Esophagus muscularis mucosa (tissue), 4 donors: Measurements from ENCODE around the gene BDKRB1. TPM values are rescaled to one million over a fixed set of nuclear protein-coding genes. Genes with fewer than 3 reads are reported as not detected.

Source experiments
- DNase-seq: peaks from one replicate; pipeline ENCODE4 v3.0.0-alpha.2; 2017; ENCODE audit errors: extremely low spot score
- H3K27ac ChIP-seq, 4 donors: fragments of 200-600 bp; sonication (generic); replicated peaks in 1 of 4; 1 replicate in 3 of 4; 2 replicates in 1 of 4; pipeline ENCODE4 v1.5.1; 2016 to 2019; ENCODE audit warnings: mild to moderate bottlenecking in 1 of 4
- H3K27me3 ChIP-seq, 4 donors: fragments of 200-600 bp; sonication (generic); one replicate each; pipeline versions ENCODE4 v1.5.1 to v1.6.0; 2016 to 2019
- H3K36me3 ChIP-seq, 4 donors: fragments of 200-600 bp; sonication (generic); one replicate each; pipeline ENCODE4 v1.5.1; 2016 to 2019
- H3K4me1 ChIP-seq, 4 donors: fragments of 200-600 bp; sonication (generic); one replicate each; pipeline ENCODE4 v1.5.1; 2016 to 2019
- H3K4me3 ChIP-seq, 4 donors: fragments of 200-600 bp; sonication (generic); 1 replicate in 2 of 4; 2 replicates in 2 of 4; pipeline ENCODE4 v1.5.1; 2016 to 2019; ENCODE audit warnings: mild to moderate bottlenecking in 4 of 4, moderate library complexity in 1 of 4
- H3K9me3 ChIP-seq, 4 donors: fragments of 200-600 bp; sonication (generic); 1 replicate in 3 of 4; 2 replicates in 1 of 4; pipeline ENCODE4 v1.5.1; 2016 to 2019
- EP300 ChIP-seq: sonication (generic); formaldehyde crosslinking; IDR thresholded peaks from one replicate; pipeline ENCODE4 v1.6.1; 2017; ENCODE audit warnings: antibody characterized with exemption
- POLR2A ChIP-seq: fragments of 450-650 bp; IDR thresholded peaks from one replicate; pipeline ENCODE4 v1.6.1; 2017; ENCODE audit warnings: antibody characterized with exemption, moderate library complexity, mild to moderate bottlenecking, low read depth
- POLR2AphosphoS5 ChIP-seq, 2 donors: sonication (generic); formaldehyde crosslinking; IDR thresholded peaks; one replicate each; pipeline ENCODE4 v1.6.1; 2017; ENCODE audit warnings: antibody characterized with exemption in 2 of 2
- WGBS: methylation state at CpG from one replicate; pipeline ENCODE4 v1.1.5; 2018; 5-methylcytosine and 5-hydroxymethylcytosine counted together
- intact Hi-C: fragments of 100-400 bp; cut with DNase I; formaldehyde crosslinking; loops from one replicate; pipeline ENCODE4 v1.15.1; 2023
- total RNA-seq, 4 donors: library from RNA; depleted of rRNA; stranded (reverse); fragments of >200 nt; gene quantifications; one replicate each; pipeline versions ENCODE4 v1.1.0 to v1.2.1, GENCODE V29; 2016
- TF ChIP-seq, protein P1 (sequence below), 3 experiments: fragments of 200-600 bp in 2 of 3; fragments of 450-650 bp in 1 of 3; sonication (generic) in 2 of 3; IDR thresholded peaks; one replicate each; pipeline ENCODE4 v1.5.1; 2017 to 2019; ENCODE audit warnings: antibody characterized with exemption in 3 of 3, mild to moderate bottlenecking in 2 of 3, moderate library complexity in 1 of 3

Gene BDKRB1
- total RNA-seq, 4 donors from 2014 or later, result 0.39 to 7.0 (median 1.4) TPM

DNA sequence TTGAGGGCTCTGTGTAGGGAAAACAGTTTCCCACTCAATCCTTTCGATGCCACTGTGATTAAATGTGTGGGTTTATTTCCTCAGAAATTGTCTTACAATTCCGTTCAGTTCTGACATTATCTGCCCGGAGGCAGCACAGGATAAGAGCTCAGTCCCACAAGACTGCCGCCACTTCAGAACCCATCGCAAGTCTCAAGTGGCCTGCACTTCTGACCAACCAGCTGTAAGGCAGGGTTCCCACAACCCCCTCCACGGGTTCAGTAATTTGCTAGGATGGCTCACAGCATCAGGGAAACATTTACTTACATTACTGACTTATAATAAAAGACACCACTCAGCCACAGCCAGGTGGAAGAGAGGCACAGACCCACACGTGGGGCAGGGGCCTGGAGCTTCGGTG is 34.2 kb upstream of the BDKRB1 start:
- no peak for DNase-seq
- WGBS, result 82% methylated on average over 7 of the region's 8 CpGs
- Histone ChIP-seq H3K9me3 (no peaks in the 10 kb centered on the region), H3K4me3 (no peak overlapping the region), H3K27ac (no peak overlapping the region), H3K36me3 (no peaks in the 10 kb centered on the region), H3K27me3 (no peaks in the 10 kb centered on the region), H3K4me1 (peaks cover 0 to 29% (median 19%) of the 10 kb centered on the region in 4 donors)
- TF ChIP-seq POLR2AphosphoS5 (IDR thresholded peaks at IDR 0.05) (no peak), EP300 (no peak)
- intact Hi-C loops, result no loop called here

DNA sequence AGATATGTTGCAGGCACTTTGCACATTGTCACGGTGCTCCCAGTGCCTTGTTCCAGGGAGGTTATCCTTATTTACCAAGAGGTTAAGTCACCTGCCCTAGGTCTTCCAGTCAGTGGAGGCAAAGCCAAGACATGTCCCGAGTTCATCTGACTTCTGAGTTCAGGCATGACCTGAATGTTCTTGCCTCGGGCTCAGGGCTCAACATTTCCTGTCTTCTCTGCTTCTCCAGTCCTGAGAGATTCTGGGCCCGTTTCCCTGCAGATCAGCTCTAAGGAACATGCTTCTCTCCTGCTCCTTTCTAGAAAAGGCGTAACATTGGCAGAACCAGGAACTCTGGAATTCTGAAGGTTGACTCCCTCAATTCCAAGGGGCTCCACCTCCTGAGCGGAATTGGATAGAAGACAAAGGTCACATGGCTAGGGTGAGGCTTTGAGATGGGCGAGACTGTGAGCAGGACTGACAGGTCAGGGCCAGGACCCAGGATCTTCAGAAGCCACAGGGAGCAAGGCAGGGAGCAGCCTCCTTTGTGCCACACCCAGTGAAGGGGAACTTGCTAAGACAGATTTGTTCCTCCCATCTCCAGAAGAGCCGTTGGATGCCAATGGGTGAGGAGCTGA is 31.4 kb upstream of the BDKRB1 start:
- intact Hi-C loops, result no loop called here
- WGBS, result 57% methylated on average over 8 of the region's 8 CpGs
- Histone ChIP-seq H3K36me3 (no peaks in the 10 kb centered on the region), H3K9me3 (peaks cover 0 to 10% (median 3%) of the 10 kb centered on the region in 4 donors), H3K27me3 (no peaks in the 10 kb centered on the region), H3K27ac (peak overlapping the region; percentile 23 to 65 (median 42)), H3K4me1 (peaks cover 0 to 22% (median 19%) of the 10 kb centered on the region in 4 donors), H3K4me3 (no peak overlapping the region)
- TF ChIP-seq POLR2AphosphoS5 (IDR thresholded peaks at IDR 0.05) (peak in 1 of 2 donors; percentile 35), POLR2A (no peak)
- TF ChIP-seq, protein P1, sequence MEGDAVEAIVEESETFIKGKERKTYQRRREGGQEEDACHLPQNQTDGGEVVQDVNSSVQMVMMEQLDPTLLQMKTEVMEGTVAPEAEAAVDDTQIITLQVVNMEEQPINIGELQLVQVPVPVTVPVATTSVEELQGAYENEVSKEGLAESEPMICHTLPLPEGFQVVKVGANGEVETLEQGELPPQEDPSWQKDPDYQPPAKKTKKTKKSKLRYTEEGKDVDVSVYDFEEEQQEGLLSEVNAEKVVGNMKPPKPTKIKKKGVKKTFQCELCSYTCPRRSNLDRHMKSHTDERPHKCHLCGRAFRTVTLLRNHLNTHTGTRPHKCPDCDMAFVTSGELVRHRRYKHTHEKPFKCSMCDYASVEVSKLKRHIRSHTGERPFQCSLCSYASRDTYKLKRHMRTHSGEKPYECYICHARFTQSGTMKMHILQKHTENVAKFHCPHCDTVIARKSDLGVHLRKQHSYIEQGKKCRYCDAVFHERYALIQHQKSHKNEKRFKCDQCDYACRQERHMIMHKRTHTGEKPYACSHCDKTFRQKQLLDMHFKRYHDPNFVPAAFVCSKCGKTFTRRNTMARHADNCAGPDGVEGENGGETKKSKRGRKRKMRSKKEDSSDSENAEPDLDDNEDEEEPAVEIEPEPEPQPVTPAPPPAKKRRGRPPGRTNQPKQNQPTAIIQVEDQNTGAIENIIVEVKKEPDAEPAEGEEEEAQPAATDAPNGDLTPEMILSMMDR (IDR thresholded peaks at IDR 0.05), result no peak
- no peak for DNase-seq

DNA sequence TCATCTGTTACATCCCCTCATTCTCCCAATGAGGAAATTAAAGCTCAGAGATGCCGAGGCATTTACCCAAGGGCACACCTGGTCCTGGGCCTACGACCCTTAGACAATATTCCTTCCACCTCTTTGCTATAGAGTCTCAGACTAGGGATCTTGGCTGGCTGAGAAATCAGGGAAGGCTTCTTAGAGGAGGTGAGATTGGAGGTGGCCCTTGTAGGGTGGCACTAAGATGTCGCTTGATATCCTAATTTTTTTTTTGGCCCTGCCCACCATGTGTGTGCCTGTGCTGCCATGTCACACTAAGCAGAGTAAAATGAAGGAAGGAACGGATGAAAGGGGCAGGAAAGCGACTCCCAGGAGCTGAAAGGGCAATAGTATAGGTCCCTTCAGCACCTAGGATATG is 30.8 kb upstream of the BDKRB1 start:
- peaks cover 0 to 22% (median 19%) of the 10 kb centered on the region in 4 donors for H3K4me1 ChIP-seq
- H3K9me3 ChIP-seq, result peaks cover 0 to 10% (median 3%) of the 10 kb centered on the region in 4 donors
- intact Hi-C loops, result no loop called here
- no peaks in the 10 kb centered on the region for H3K36me3 ChIP-seq
- H3K27me3 ChIP-seq, result no peaks in the 10 kb centered on the region
- 98% methylated on average over 5 of the region's 5 CpGs for WGBS
- DNase-seq, result no peak
- H3K27ac ChIP-seq, result peak overlapping the region; percentile 35 to 65 (median 42)
- TF ChIP-seq POLR2AphosphoS5 (IDR thresholded peaks at IDR 0.05) (no peak), POLR2A (no peak)
- TF ChIP-seq, protein P1 (IDR thresholded peaks at IDR 0.05), result no peak
- H3K4me3 ChIP-seq, result no peak overlapping the region

DNA sequence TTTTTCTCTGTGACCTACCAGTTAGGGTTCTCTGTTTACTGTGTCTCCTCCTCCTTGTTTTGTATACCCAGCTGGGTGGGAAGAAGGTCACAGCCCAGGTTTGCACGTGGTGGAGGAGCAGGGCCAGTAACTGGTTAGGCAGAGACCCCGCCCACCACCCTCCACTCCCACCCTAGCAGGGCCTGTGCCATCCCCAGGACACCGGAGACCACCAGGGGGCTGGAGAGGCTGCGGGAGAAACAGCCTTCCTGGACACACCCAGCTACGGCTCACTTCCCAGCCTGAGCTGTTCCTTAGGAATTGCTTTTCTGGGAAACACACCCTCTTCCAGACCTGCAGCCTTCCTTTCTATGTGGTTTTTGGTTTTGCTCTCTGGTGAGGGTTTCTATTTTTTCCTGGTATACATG is 30.3 kb upstream of the BDKRB1 start:
- intact Hi-C loops, result no loop called here
- DNase-seq, result no peak
- Histone ChIP-seq H3K4me1 (peaks cover 0 to 21% (median 18%) of the 10 kb centered on the region in 4 donors), H3K4me3 (no peak overlapping the region), H3K27ac (peak overlapping the region; percentile 35 to 65 (median 42)), H3K36me3 (no peaks in the 10 kb centered on the region), H3K27me3 (no peaks in the 10 kb centered on the region), H3K9me3 (peaks cover 0 to 10% (median 3%) of the 10 kb centered on the region in 4 donors)
- peak in 1 of 2 donors; percentile 19 for TF ChIP-seq POLR2AphosphoS5 (IDR thresholded peaks at IDR 0.05)
- no peak for TF ChIP-seq POLR2A
- TF ChIP-seq, protein P1 (IDR thresholded peaks at IDR 0.05), result peak in 1 of 3 experiments; percentile 22
- TF ChIP-seq EP300, result peak; percentile 52
- WGBS, result 45% methylated on average over 5 of the region's 5 CpGs

DNA sequence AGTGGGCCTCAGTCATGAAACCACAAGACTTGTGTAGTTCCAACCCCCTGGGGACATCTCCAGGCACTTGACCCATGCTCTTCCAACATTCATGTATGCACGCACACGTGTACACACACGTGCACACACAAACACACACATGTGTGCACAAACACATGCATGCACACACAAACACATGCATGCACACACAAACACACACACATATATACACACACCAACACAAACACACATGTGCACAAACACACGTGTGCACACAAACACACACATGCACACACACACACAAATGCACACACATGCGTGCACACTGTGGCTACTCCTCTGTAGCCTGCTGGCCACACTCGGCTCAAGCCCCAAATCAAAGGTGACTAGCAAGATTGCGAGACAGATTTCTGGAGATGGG is 28.6 kb upstream of the BDKRB1 start:
- DNase-seq, result no peak
- intact Hi-C loops, result no loop called here
- peaks cover 0 to 10% (median 3%) of the 10 kb centered on the region in 4 donors for H3K9me3 ChIP-seq
- 99% methylated on average over 7 of the region's 7 CpGs for WGBS
- no peaks in the 10 kb centered on the region for H3K36me3 ChIP-seq
- H3K27me3 ChIP-seq, result no peaks in the 10 kb centered on the region
- TF ChIP-seq EP300, result no peak
- TF ChIP-seq POLR2AphosphoS5 (IDR thresholded peaks at IDR 0.05), result no peak
- TF ChIP-seq, protein P1 (IDR thresholded peaks at IDR 0.05), result no peak
- TF ChIP-seq POLR2A, result no peak
- no peak overlapping the region for H3K4me3 ChIP-seq
- peaks cover 0 to 14% (median 13%) of the 10 kb centered on the region in 4 donors for H3K4me1 ChIP-seq
- H3K27ac ChIP-seq, result no peak overlapping the region
